Measurements from ENCODE around the gene ATP6V1E1. TPM values are rescaled to one million over a fixed set of nuclear protein-coding genes. Genes with fewer than 3 reads are reported as not detected.

ATP6V1E1 gene
- total RNA-seq (2022; extraction: Qiagen RNA extraction; ENCODE audit: low read depth): 112 to 135 TPM (median 122 TPM) in 5 replicates

DNA sequence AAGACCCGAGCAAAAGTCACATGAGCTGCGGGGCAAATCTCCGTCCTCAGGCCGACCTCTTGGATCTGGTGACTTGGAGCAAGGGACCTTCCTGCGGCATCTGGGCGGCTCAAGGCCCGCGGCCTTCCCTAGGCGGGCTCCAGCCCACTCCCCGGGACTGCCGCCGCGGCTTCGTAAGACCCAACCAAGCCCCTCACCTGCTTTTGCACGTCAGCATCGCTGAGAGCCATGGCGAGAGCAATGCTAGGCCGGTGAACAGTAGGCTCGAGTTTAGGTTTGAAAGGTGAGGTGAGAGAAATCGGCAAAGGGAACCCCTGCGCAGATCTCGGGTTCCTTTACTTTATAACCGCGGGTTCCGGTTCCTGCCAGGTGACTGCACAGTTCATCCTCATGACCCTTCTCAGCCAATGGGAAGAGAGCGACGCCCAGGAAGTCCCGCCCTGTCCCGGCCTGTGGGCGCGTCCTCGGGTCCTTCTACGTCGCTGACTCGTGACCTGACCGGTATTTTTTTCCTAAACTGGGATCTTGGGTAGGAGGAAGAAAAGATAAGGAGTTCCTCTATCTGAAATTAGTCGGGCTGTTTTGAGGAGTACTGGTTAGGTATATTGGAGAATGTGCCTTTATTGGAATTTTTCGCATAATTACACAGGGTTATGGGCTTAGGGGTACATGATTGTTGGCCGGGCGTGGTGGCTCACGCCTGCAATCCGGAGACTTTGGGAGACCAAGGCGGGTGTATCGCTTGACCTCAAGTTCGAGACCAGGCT is at the start of gene ATP6V1E1:
ATP6V1E1 (minus strand) TSS at position 344 of the 767 bp plus-strand sequence; CDS start at position 230, 114 bp downstream.

DNA sequence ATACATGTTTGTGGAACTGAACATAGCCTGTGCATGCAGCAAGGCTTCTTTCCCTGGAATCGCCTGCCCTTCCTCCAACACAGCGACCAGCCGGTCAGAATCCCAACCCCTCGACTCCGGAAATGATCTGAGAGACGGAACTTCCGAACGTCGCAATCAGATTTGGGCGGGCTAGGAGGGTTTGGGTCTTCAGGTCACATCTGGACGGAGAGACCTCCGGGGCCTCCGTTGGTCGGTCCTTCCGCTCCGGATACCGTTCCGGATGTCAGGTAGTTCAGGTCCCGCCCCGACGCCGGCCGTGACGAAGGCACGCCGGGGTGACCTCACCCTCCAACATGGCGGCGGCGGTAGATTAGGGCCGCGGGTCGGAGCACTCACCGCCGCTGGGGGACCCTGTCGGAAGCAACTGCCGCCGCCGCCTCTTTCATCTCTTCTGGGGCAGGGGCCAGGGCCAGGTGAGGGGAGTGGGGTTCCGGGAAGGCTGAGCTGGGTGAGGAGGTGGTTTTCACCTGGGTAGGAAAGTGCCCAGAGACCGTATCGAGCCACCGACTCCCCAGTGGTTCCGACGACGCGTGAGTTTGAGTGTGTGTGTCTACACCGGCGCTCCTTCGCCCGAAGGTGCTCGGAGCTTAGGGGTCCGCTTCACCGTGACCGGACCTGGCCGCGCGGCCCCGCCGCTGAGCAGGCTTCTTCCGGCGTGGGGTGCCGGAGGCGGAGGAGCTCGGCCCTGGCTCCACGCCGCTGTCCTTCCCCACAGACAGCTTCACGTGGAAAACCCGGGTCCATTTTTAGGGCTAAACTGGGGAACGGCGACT is 10.1 kb upstream of the ATP6V1E1 start, which contains the start of gene BCL2L13:
BCL2L13 (plus strand) TSS at position 326 of the 815 bp plus-strand sequence. CDS start 16,955 bp downstream, outside the sequence.

DNA sequence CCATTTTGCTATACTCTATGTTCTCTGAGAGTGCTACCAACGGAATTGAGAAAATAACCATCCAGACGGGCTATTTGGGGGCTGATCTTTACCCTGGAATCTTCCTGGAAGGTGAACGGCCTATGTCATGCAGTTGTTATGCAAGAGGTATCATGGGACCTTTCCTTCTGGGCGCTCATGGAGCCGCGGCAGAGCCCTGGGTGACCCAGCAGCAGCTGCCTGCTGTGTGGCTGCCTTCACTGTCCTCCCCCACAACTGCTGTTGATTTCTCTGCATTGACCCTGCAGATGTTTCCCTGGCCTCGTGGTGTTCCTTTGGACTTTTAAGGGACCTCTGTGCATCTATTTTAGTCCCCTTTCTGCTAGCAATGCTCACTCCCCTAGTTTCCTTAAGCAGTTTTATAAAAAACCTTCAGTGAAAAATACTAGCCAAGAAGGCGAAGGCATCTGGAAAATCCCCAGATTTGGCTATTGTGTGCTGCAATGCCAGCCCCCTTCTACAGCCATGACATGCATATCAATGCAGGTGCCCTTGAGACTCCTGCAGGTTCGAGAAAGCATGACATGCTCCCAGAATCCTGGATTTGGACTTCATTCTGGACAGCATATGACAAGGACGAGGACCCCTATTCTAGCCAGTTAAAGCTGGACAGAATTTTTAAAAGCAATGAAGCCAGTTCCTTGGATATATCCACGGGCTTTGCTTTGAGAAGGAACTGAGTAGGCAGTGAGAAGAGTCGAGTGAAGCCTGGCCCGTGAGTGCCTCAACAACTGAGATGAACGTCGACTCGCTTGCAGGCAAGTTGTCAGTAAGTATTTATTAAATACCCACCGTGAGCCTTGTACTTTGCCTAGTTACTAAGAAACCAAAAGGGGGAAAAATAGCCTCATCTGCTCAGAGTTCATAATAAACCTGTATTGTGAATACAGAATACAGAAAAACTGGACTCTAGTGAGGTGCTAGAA is 65.4 kb downstream of the ATP6V1E1 start, which contains the start of gene SLC25A18:
SLC25A18 (plus strand) TSS at position 593 of the 965 bp plus-strand sequence. CDS start 16,447 bp downstream, outside the sequence.

Other genes with a start within 250 kb of the ATP6V1E1 start
- gene SLC25A18, start 65.3 kb downstream of the ATP6V1E1 start, total RNA-seq (2022; extraction: Qiagen RNA extraction; ENCODE audit: low read depth): 0.09 to 0.31 TPM (median 0.13 TPM) in 5 replicates
- gene BCL2L13, start 10.0 kb upstream of the ATP6V1E1 start, total RNA-seq (2022; extraction: Qiagen RNA extraction; ENCODE audit: low read depth): 29.1 to 36.0 TPM (median 31.4 TPM) in 5 replicates
- 35.6 to 79.7 TPM (median 76.6 TPM) in 5 replicates for gene BID, start 145.7 kb upstream of the ATP6V1E1 start, total RNA-seq (2022; extraction: Qiagen RNA extraction; ENCODE audit: low read depth)